Measurements from ENCODE around the gene FLVCR1.

FLVCR1 gene

GRCh38 chr1:212943393-212943710, 85.3 kb downstream of the FLVCR1 start:
- Histone ChIP-seq H2AFZ (no peak overlapping the region), H3K4me2 (ENCODE audit: low read length) (no peak overlapping the region), H3K9ac (no peak overlapping the region), H3K4me1 (no peaks in the 10 kb centered on the region), H3K27ac (no peak overlapping the region), H3K79me2 (no peaks in the 10 kb centered on the region), H3K9me3 (ENCODE audit: control insufficient read depth, low read length) (no peaks in the 10 kb centered on the region), H3K36me3 (ENCODE audit: control insufficient read depth, insufficient read depth, low read length) (no peaks in the 10 kb centered on the region), H3K4me3 (ENCODE audit: low read depth, low read length) (no peak overlapping the region), H3K27me3 (ENCODE audit: control insufficient read depth, insufficient read depth, low read length) (no peaks in the 10 kb centered on the region)
- TF ChIP-seq CTCF (IDR thresholded peaks at IDR 0.05) = no peak

- Histone ChIP-seq H3K9ac (no peak overlapping the region), H3K4me2 (ENCODE audit: low read length) (no peak overlapping the region), H3K36me3 (ENCODE audit: control insufficient read depth, insufficient read depth, low read length) (no peaks in the 10 kb centered on the region), H3K27me3 (ENCODE audit: control insufficient read depth, insufficient read depth, low read length) (no peaks in the 10 kb centered on the region), H3K27ac (no peak overlapping the region), H3K4me3 (ENCODE audit: low read depth, low read length) (no peak overlapping the region), H3K79me2 (no peaks in the 10 kb centered on the region), H3K9me3 (ENCODE audit: control insufficient read depth, low read length) (no peaks in the 10 kb centered on the region), H2AFZ (no peak overlapping the region), H3K4me1 (no peaks in the 10 kb centered on the region)
- no peak for TF ChIP-seq CTCF (IDR thresholded peaks at IDR 0.05)
These were observed 86.3 kb downstream of the FLVCR1 start for GRCh38 chr1:212944229-212944901.

- no peaks in the 10 kb centered on the region for H3K36me3 ChIP-seq (ENCODE audit: control insufficient read depth, insufficient read depth, low read length)
- H3K4me3 ChIP-seq (ENCODE audit: low read depth, low read length) = no peak overlapping the region
- no peaks in the 10 kb centered on the region for H3K79me2 ChIP-seq
- no peak for TF ChIP-seq CTCF (IDR thresholded peaks at IDR 0.05)
- H3K4me2 ChIP-seq (ENCODE audit: low read length) = no peak overlapping the region
- H3K9ac ChIP-seq = no peak overlapping the region
- H3K27me3 ChIP-seq (ENCODE audit: control insufficient read depth, insufficient read depth, low read length) = no peaks in the 10 kb centered on the region
- H3K9me3 ChIP-seq (ENCODE audit: control insufficient read depth, low read length) = no peaks in the 10 kb centered on the region
- H2AFZ ChIP-seq = no peak overlapping the region
- H3K27ac ChIP-seq = no peak overlapping the region
- no peaks in the 10 kb centered on the region for H3K4me1 ChIP-seq
These were observed 87.0 kb downstream of the FLVCR1 start for GRCh38 chr1:212945056-212945455.

GRCh38 chr1:212945463-212946160, 87.5 kb downstream of the FLVCR1 start:
- Histone ChIP-seq H3K36me3 (ENCODE audit: control insufficient read depth, insufficient read depth, low read length) (no peaks in the 10 kb centered on the region), H2AFZ (no peak overlapping the region), H3K27ac (no peak overlapping the region), H3K4me1 (no peaks in the 10 kb centered on the region), H3K9me3 (ENCODE audit: control insufficient read depth, low read length) (no peaks in the 10 kb centered on the region), H3K27me3 (ENCODE audit: control insufficient read depth, insufficient read depth, low read length) (no peaks in the 10 kb centered on the region), H3K9ac (no peak overlapping the region), H3K79me2 (no peaks in the 10 kb centered on the region), H3K4me2 (ENCODE audit: low read length) (no peak overlapping the region), H3K4me3 (ENCODE audit: low read depth, low read length) (no peak overlapping the region)
- no peak for TF ChIP-seq CTCF (IDR thresholded peaks at IDR 0.05)

GRCh38 chr1:212946872-212947271, 88.8 kb downstream of the FLVCR1 start:
- H3K79me2 ChIP-seq = no peaks in the 10 kb centered on the region
- H3K27ac ChIP-seq = no peak overlapping the region
- H3K27me3 ChIP-seq (ENCODE audit: control insufficient read depth, insufficient read depth, low read length) = no peaks in the 10 kb centered on the region
- no peak overlapping the region for H3K4me3 ChIP-seq (ENCODE audit: low read depth, low read length)
- no peaks in the 10 kb centered on the region for H3K4me1 ChIP-seq
- H3K9ac ChIP-seq = no peak overlapping the region
- no peaks in the 10 kb centered on the region for H3K9me3 ChIP-seq (ENCODE audit: control insufficient read depth, low read length)
- TF ChIP-seq CTCF (IDR thresholded peaks at IDR 0.05) = no peak
- no peaks in the 10 kb centered on the region for H3K36me3 ChIP-seq (ENCODE audit: control insufficient read depth, insufficient read depth, low read length)
- H3K4me2 ChIP-seq (ENCODE audit: low read length) = no peak overlapping the region
- no peak overlapping the region for H2AFZ ChIP-seq
